ENCODE measurements around the gene WDR45B.

The WDR45B gene

DNA sequence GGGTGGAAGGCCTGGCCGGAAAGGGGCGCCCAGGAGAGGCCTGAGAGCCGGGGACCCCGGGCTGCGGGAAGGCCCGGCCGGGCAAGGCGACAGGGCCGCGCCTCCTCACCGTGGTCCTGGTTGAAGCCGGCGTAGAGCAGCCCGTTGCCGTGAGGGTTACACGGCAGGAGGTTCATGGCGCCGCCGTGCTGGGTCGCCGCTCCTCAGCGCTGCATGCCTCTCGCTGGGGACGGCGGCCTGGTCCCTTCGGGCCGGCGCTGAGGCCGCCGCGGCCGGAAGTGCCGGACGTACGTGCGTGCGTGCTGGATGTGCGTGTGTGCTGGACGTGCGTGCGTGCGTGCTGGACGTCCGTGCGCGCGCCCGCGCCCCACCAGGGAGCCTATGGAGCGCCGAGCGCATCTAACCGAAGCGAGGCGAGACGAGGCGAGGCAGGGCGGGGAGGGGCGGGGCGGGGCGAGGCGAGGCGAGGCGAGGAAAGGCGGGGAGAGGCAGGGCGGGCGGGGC is at the start of gene WDR45B:
Gene WDR45B, minus strand, starts transcription at position 280 of the 504 bp plus-strand sequence. Its CDS starts 104 bp downstream, at position 176.
- in situ Hi-C loops (cut with HindIII; ENCODE audit: low sequenced_read_pairs) = no loop called here

DNA sequence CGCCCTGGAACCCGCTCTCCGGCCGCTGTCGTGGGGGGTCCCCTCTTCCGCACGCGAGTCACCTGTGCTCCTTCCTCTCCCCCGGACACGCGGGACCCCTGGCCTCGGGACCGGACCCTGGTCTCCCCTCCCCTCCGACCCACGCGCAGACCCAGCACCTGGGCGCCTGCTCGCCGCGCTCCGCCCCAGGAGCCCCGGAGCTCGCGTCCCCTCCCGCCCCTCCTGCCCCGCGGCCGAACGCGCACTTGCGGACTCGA is 49.5 kb upstream of the WDR45B start:
- in situ Hi-C loops (cut with HindIII; ENCODE audit: low sequenced_read_pairs) = no loop called here

DNA sequence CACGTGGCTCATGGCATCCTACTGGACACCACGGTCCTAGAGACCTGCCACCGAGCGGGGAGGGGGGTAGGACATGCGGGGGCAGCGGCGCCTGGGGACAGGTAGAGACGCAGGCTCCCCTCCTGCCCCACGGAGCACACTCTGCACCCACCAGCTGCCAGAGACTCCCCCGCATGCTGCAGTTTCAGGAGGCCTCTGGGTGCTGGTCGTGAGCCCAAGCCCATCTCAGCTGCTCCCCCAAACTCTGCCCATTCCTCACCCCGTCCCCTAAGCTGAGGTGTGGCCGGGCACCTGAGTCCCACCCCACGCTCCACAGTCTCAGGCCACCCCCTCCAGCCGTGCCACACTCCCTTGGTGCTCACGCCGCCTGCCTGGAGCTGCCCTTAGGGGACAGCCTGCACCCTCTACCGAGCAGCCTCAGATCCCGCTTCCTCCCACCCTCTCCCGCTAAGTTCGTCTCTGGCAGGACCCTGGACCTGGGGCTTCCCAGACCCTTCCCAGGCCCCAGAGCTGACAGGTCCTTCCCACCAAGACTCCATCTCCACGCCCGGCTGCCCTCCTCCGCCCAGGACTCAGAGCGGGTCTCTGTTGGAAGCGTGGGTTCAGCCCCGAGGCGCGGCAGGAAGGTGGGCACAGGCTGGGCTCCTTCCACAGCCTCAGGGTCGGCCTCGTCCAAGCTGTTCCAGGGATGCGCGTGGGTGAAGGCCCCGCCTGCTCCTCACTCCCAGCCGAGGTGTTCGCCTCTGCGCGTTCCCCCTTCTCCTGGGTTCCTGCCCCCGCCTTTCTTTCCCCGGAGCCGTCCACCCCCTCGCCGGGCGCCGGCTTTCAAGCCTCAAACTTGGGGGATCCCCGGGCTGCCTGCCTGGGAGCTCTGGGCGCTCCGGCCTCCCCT is 48.9 kb upstream of the WDR45B start:
- in situ Hi-C loops (cut with HindIII; ENCODE audit: low sequenced_read_pairs) = no loop called here

DNA sequence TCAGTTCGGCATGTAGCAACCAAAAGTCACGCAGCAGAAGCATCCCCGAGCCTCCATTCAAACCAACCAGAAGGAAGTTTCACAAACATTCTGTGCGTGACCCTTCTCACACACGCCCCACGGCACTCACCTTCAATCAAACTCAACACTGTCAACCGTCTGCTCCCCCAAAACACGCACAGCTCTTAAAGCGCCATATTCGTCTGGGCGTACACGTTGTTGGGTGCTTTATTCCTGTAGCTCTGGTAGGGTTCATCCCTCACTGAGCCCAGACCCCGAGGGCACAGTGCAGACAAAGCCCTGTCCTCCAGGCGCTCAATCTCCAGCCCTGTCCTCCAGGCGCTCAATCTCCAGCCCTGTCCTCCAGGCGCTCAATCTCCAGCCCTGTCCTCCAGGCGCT is 48.0 kb upstream of the WDR45B start:
- in situ Hi-C loops (cut with HindIII; ENCODE audit: low sequenced_read_pairs) = no loop called here

DNA sequence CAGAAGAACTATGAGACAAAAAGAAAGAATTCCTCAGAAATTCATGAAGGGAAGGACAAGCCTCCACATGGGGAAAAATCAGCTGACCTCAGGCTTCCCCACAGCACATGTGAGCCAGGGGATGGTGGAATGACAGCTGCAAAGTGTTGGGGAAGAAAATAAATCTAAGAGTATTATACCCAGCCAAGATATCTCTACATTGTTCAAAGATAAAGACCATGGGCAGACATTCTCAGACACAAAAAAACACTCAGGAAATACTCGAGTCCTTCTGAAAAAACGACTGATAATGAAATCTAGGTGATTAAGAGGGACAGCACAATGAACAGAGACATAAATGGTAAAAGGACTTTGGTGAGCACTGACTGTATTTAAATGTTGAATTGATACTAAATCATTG is 46.4 kb upstream of the WDR45B start:
- in situ Hi-C loops (cut with HindIII; ENCODE audit: low sequenced_read_pairs) = no loop called here

DNA sequence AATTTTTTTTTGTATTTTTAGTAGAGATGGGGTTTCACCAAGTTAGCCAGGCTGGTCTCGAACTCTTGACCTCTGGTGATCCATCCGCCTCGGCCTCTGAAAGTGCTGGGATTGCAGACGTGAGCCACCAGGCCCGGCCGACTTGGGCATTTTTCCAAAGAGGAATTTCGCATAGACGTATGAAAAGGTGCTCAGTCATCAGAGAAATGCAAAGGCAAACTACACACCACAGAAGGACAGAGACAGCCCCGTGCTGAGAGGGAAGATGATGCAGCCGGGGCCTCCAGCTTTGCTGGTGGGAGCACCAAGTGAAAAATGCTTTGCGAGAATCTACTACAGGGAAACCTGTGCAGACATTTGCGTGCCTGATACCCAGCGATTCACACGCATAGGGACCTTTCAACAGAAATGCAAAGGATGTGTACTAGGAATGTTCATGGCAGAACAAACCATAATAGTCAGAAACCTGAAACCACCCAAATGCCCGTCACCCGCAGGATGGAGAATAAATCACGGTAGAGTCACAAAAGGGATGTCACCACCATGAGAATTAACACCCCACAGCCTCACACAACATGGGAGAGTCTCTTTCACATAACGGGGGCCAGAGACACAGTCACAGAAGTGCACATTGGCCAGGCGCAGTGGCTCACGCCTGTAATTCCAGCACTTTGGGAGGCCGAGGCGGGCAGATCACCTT is 45.1 kb upstream of the WDR45B start:
- in situ Hi-C loops (cut with HindIII; ENCODE audit: low sequenced_read_pairs) = no loop called here

- in situ Hi-C loops (cut with HindIII; ENCODE audit: low sequenced_read_pairs) = no loop called here
Measured at GRCh38 chr17:82692268-82692667, 44.0 kb upstream of the WDR45B start.

DNA sequence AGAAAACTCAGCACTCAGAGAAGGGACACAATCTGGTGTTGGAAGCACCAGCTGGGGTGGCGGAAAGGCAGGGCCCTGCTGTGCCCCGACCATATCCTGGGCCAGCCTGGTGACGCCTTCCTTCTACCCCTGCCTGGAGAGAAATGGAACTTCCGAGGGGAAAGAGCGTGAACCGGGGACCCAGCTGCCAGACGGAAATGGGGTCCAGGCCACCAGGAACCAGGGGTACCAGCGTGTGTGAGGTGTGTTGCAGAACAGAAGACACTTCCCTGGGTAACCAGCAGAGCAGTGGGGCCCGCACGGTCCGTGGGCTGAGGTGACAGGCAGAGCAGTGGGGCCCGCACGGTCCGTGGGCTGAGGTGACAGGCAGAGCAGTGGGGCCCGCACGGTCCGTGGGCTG is 43.5 kb upstream of the WDR45B start:
- in situ Hi-C loops (cut with HindIII; ENCODE audit: low sequenced_read_pairs) = no loop called here

DNA sequence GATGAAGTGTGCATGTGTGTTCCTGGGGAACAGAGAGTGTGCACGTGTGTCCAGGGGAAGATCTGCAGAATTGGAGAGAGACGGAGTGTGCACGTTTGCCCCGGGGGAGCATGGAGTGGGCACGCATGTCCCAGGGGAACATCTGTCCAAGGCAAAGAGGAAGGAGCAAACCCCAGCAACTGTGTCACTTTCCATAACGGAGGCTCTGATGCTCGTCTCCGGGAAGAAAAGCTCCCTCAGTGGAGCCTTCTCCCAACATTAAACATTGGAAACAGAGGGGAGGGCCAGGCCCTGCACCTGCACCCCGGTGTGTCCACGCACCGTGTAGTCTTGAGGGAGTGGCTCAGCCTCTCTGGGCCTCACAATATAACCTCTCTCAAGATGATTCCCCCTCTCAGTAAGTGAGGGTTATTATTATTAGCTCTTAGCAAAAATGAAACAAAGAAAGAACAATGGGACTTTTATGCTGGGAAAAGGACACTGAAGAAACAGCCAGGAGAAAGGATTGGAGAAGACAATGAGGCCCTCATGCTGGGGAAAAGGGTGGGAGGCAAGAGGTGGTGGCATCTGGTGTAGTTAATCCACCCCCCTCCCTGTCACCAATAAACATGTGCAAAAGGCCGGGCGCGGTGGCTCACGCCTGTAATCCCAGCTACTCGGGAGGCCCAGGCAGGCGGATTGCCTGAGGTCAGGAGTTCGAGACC is 42.7 kb upstream of the WDR45B start:
- in situ Hi-C loops (cut with HindIII; ENCODE audit: low sequenced_read_pairs) = no loop called here

DNA sequence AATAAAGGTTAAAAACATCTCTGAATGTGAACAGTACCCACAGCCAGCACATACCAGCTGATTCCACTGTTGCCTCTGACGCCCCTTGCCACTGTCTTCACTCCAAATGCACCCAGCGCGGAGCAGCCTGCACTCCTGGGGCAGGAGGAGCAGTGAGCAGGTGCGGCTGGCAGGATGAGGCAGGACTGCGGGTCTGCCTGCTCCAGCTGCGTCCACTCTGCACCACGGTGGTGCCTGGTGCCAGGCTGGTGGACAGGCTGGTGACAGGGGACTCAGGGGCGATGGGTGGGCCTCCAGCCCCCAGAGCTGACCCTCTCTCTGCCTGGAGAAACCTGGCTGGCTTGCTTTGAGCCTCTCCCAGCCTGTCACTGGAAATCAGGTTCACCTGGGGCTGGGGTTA is 40.8 kb upstream of the WDR45B start:
- in situ Hi-C loops (cut with HindIII; ENCODE audit: low sequenced_read_pairs) = no loop called here

- in situ Hi-C loops (cut with HindIII; ENCODE audit: low sequenced_read_pairs) = no loop called here
Measured at GRCh38 chr17:82687871-82688270, 39.6 kb upstream of the WDR45B start.

DNA sequence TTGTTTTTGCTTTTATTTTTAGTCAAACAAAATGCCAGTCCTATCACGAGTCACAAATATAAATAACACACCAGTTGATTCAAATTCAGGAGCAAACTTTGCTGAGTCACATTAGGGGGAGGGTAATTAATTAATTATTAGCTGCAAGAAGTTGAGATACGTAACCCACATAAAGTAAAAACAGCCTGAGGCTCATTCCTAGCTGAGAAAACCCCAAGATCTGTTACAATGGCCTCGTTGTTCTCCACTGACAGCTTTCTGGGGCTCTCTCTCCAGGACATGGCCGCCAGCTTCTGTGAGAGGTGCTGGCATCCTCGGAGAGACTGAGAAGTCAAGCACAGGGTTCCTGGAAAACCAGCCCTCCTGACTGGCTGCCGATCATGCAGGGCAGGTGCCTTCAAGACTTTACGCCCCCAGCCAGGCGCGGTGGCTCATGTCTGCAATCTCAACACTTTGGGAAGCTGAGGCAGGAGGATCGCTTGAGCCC is 39.2 kb upstream of the WDR45B start:
- in situ Hi-C loops (cut with HindIII; ENCODE audit: low sequenced_read_pairs) = no loop called here

DNA sequence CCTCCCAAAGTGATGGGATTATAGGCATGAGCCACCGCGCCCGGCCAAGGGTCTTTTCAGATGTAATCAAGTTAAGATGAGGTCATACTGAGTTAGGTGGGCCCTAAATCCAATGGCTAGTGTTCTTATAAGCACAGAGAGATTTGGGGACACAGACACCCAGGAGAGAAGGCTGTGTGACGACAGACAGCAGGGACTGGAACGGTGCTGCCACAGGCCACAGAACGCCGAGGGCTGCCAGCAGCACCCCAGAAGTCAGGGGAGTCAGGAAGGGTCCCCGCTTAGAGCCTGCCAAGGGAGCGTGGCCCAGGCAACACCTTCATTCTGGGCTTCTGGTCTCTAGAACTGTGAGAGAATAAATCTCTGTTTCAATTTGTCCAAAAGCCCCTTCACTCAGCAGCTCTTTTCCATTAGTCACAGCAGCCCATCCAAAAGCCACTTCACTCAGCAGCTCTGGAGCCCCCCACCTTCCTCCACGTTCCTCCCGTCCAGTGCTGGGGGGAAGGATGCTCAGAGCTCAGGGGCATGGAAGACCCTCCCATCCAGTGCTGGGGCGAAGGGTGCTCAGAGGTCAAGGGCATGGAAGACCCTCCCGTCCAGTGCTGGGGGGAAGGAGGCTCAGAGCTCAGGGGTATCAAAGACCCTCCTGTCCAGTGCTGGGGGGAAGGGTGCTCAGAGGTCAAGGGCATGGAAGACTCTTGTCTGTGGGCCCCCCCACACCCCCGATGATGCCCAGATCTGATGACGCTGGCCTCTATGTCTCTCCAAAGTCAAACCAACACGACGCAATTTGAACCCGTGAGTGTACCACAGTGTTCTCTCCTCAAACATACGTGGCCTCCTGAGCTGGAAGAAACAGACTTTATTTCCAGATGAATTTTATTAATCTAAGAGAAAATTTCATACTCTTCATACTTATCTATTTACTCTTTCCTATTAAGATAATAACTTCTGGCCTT is 38.4 kb upstream of the WDR45B start:
- in situ Hi-C loops (cut with HindIII; ENCODE audit: low sequenced_read_pairs) = no loop called here

DNA sequence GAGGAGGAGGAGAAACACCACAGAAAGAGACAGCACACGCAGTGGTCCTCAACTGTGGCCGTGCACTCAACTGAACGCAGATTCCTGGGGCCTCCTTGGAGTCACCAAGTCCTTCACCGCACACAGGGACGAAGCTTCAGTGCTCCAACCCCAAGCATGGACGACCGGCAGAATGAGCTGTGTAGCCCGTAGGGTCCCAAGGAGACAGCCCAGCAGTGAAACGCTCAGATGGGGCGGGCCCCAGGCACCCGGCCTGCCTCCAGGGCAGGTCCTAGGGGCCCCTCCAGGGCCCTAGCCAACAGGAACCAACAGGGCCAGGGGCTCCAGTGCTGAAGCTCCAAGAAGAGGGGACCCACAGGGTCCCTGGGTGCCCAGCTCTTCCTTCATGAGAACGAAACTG is 37.0 kb upstream of the WDR45B start:
- in situ Hi-C loops (cut with HindIII; ENCODE audit: low sequenced_read_pairs) = no loop called here

GRCh38 chr17:82684228-82684841 is 36.1 kb upstream of the WDR45B start:
- in situ Hi-C loops (cut with HindIII; ENCODE audit: low sequenced_read_pairs) = no loop called here

DNA sequence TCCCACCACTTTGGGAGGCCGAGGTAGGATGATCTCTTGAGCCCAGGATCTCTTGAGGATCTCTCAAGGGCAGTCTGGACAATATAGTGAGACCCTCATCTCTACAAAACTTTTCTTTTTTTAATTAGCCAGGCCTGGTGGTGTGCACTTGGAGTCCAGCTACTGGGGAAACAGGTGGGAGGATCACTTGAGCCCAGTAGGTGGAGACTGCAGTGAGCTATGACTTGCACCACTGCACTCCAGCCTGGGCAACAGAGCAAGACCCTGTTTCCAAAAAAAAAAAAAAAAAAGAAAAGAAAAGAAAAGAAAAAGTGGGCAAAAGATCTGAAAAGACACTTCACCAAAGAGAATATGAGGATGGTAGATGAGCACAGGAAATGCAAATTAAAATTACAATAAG is 35.3 kb upstream of the WDR45B start:
- in situ Hi-C loops (cut with HindIII; ENCODE audit: low sequenced_read_pairs) = no loop called here

GRCh38 chr17:82681547-82681946 is 33.3 kb upstream of the WDR45B start:
- in situ Hi-C loops (cut with HindIII; ENCODE audit: low sequenced_read_pairs) = no loop called here

DNA sequence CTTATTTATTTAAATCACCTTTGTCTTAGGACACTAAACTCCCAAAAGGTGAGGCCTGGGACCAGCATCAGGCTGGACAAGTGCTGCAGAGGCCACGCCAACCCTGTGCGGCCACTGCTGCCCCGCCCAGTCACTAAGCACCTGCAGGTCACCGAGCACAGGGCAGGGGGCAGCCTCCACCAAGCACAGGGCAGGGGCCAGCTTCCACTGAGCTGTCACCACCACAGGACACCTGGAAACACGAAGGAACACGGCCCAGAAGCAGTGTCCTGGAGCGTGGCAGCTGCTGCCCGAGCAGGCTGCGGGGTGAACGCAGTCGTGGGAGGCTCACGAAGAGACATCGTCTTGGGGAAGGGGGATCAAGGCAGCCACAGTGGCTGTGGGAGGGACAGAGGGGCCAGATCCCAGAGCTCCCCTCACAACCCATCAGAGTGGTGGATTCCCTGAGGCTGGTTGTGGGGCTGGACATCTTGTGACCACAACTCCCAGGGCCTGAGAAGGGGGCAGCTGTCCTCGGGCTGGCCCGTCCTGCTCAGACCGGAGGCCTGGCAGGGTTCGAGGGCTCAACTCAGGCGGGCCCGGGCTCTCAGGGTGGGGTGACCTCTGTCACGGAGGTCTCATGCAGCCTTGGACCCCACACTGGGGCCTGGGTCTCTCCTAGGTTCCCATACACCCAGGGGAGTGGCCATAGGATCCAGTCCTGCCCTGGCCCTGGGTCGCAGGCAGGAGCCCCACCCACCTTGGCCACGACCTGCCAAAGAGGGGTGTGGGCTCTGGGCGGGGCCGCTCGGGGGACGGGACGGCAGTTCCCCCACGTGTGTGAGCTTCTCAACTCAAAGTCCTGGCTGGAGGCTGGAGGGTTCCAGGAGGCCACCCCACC is 31.6 kb upstream of the WDR45B start:
- in situ Hi-C loops (cut with HindIII; ENCODE audit: low sequenced_read_pairs) = no loop called here

GRCh38 chr17:82678265-82678891 is 30.1 kb upstream of the WDR45B start:
- in situ Hi-C loops (cut with HindIII; ENCODE audit: low sequenced_read_pairs) = no loop called here

Data from DLD1 (cell line).